Measurements from ENCODE around the gene MAP2K5. TPM values are rescaled to one million over a fixed set of nuclear protein-coding genes. Genes with fewer than 3 reads are reported as not detected.

The MAP2K5 gene
- total RNA-seq, 4 donors from 2014 or later = 7.2 to 14.2 (median 9.3) TPM

DNA sequence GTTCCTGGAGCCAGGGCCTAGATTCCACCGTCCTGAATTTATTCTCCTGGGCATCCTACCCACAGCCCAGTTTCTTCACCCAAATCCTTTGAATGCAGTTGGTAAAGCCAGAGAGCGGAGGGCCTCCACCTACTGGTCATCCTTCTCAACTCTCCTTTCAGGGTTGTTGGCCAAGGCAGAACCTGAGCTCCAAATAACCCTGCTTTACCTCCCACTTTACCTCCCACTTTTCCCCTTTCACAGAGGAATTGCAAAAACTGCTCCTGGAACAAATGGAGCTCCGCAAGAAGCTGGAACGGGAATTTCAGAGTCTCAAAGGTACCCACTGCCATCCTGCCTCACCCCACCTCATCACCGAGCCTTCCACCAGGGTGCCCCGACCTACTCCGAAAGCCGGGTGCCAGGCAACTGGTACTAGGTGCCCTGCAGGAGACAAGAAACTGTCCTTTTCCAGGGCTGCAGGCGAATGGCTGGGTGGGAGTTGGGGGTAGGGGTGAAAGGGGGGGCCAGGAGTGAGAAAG, 289.6 kb downstream of the MAP2K5 start:
- DNase-seq (ENCODE audit: low spot score) (no peak), ATAC-seq (ENCODE audit: low FRiP score) (no peak)
- TF ChIP-seq, protein P1, sequence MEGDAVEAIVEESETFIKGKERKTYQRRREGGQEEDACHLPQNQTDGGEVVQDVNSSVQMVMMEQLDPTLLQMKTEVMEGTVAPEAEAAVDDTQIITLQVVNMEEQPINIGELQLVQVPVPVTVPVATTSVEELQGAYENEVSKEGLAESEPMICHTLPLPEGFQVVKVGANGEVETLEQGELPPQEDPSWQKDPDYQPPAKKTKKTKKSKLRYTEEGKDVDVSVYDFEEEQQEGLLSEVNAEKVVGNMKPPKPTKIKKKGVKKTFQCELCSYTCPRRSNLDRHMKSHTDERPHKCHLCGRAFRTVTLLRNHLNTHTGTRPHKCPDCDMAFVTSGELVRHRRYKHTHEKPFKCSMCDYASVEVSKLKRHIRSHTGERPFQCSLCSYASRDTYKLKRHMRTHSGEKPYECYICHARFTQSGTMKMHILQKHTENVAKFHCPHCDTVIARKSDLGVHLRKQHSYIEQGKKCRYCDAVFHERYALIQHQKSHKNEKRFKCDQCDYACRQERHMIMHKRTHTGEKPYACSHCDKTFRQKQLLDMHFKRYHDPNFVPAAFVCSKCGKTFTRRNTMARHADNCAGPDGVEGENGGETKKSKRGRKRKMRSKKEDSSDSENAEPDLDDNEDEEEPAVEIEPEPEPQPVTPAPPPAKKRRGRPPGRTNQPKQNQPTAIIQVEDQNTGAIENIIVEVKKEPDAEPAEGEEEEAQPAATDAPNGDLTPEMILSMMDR (IDR thresholded peaks at IDR 0.05) = no peak

DNA sequence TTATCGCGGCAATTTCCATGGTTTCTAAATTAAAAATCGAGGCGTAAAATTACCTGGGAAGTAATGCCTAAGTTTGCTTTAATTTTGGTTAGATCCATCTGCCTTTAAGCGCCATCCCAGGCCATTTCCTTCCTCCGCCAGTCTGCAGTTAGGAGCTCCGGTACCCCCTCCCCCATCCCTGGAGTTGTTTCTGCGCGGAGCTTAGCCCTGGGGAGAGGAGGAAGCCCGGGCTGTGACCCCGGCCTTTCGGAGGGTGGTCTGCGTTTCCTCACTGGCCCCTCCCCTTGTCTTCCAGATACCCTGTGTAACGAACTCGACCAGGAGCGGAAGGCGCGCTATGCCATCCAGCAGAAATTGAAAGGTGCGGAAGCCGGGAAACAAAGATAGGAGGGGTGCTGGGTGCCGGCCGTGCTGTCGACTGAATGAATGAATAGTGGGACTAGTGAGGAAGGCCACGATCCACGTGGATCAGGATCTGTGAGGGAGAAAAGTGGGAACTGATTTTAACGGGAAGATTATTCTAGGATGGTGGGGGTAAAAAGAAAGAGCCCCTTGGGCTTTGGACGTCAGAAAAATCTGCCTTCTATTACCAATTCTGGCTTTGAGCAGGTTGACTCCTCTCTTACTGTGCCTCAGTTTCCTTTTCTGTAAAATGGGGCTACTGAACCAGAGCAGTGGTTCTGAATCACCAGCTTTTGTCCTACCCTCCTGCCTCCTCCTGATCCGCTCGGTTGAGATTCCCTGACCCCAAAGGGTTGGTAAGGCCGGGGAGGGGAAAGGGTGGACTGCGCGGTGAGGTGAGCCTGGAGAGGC, 290.6 kb downstream of the MAP2K5 start:
- TF ChIP-seq, protein P1 (IDR thresholded peaks at IDR 0.05) = no peak
- DNase-seq (ENCODE audit: low spot score) = no peak
- ATAC-seq (ENCODE audit: low FRiP score) = no peak

DNA sequence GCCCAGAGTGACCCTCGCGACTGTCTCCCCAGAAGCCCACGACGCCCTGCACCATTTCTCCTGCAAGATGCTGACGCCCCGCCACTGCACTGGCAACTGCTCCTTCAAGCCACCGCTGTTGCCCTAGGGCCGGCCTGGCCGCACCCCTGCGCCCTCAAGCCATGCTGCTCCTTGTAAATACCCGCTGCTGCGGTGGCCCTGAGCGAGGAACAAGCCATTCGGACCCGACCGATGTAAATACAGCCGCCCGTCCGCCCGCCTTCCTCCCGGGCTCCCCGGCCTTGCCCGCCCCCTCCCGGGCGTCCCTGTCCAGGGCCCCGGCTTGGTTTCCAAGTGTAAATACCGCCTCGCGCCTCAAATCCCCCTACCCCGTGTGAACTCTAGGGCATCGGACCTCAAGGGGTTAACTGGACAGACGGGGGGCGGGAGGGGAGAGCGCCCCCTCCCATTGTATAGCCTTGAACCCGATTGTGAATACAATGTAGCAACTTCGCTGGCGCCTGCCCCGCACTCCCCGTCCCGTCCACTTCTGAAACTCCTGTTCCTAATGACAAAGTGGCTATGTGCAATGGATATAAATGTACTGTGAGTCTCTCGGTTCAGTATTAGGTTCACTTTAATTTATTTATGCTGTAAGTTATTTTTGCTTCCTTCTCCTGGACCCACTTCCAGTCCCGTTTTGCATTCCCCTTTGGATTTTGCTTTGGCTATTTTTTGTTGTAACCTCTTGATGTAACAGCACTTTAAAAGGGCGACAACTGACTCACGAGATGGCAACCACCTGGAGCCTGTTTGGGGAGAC, 291.4 kb downstream of the MAP2K5 start:
- DNase-seq (ENCODE audit: low spot score) = no peak
- TF ChIP-seq, protein P1 (IDR thresholded peaks at IDR 0.05) = no peak
- ATAC-seq (ENCODE audit: low FRiP score) = no peak

DNA sequence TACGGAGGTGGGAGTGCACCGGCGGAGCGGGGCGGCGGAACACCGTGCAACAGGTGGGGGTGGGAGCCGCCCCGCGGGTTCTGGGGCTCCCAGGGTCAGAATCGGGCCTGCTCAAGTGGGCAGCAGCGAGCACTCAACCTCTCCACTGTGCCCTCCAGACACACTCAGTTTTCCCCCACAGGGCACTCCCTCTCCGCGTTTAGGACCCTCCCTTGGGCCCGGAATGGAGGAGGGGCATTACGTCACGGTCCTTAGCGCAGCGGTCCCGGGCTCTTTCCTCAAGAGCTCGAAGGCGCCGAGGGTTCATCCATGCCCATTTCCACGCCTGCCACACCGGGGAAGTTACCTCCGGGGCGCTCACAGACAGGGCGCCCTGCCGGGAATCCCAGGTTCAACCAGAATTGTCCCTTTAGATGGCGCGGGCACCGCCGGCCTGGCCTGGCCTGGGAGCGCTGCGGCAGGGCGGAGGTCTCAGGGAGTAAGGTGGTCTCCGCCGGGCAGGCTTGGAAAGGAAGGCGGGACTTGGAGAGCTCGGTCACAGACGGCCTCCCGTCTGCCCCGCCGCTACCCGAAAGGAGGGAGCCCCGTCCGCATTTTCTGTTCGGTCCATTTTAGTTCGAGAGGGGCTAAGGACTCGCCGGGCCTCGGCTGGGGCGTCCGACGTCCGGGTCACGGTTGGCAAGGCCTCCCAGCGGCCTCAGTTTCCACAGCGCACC, 292.2 kb downstream of the MAP2K5 start:
- ATAC-seq (ENCODE audit: low FRiP score) (no peak), DNase-seq (ENCODE audit: low spot score) (no peak)
- TF ChIP-seq, protein P1 (IDR thresholded peaks at IDR 0.05) = no peak

DNA sequence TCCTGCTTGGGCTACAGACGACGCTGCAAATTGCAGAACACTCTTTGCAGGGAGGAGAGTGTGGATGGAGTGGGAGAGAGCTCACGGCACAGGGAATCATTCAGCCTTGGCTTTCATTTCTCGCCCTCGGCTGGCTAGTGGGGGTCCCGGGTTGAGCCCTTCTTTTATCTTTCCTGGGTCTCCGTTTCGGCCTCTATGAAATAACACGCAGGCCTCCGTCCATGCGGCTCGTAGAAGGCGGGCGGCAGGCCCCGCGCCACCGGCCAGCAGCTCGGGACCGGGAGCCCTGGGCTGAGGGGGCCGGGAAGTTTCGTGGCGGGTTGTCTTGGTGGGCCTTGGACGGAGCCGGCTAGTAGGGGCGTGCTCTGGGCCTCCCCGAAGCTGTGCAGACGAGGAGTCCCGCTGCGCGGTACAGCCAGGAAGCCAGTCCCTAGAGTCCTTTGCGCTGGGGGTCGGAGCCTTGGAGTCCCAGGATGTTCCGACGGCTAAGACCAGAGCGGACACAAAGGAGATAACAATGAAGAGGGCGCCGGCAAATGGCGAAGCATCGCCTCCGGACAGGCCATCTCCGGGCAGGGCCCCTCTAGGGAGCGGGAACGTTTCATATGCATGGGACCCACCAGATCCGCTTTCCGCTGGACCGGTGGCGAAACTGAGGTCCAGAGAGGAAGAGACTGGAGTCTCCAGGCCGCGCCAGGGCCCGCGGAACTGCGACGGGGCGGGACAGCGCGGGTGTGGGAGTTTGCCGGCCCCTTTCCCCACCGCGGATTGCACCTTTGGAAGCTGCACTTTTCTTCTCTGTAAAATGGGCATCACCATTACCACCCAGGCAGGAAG, 293.0 kb downstream of the MAP2K5 start:
- TF ChIP-seq, protein P1 (IDR thresholded peaks at IDR 0.05) = no peak
- DNase-seq (ENCODE audit: low spot score) (no peak), ATAC-seq (ENCODE audit: low FRiP score) (no peak)

DNA sequence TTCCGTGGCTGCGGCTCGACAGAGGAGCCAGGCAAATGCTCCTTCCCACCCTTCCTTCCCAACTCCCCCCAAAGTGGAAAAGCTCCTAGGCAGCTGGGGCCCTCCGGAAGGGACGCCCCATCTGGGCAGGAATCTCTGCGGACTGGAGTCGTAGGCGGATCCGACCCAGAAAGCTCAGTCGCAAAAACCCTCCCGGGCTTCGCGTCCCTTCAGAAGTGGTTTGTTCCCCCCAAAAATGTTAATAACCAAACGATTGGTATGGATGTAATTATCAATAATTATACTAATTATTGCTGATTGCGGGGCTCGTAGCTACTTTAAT, 293.6 kb downstream of the MAP2K5 start:
- no peak for DNase-seq (ENCODE audit: low spot score)
- TF ChIP-seq, protein P1 (IDR thresholded peaks at IDR 0.05) = no peak
- no peak for ATAC-seq (ENCODE audit: low FRiP score)

Measured in omental fat pad (tissue), 4 donors.